Epithelial cell of proximal tubule (primary cell): ENCODE data around the gene SLC7A4. TPM values are rescaled to one million over a fixed set of nuclear protein-coding genes. Genes with fewer than 3 reads are reported as not detected.

Experiments used
- DNase-seq: peaks from one replicate; pipeline ENCODE4 v3.0.0-alpha.2; 2011; ENCODE audit warnings: low read depth
- H3K4me3 ChIP-seq: 2 replicates; pipeline ENCODE4 v1.5.1; 2011; ENCODE audit warnings: low read depth, mild to moderate bottlenecking, low read length
- total RNA-seq: library from RNA; depleted of rRNA; stranded (reverse); fragments of >200 nt; gene quantifications from 2 replicates; pipeline ENCODE4 v1.2.3, GENCODE V29; 2015
- TF ChIP-seq, protein P1 (sequence below): conservative IDR thresholded peaks from 2 replicates; pipeline ENCODE4 v1.5.1; 2012; ENCODE audit warnings: low read depth, mild to moderate bottlenecking, low read length

The SLC7A4 gene
- total RNA-seq, 1 donor from 2014 or later, result 1.8 TPM

DNA sequence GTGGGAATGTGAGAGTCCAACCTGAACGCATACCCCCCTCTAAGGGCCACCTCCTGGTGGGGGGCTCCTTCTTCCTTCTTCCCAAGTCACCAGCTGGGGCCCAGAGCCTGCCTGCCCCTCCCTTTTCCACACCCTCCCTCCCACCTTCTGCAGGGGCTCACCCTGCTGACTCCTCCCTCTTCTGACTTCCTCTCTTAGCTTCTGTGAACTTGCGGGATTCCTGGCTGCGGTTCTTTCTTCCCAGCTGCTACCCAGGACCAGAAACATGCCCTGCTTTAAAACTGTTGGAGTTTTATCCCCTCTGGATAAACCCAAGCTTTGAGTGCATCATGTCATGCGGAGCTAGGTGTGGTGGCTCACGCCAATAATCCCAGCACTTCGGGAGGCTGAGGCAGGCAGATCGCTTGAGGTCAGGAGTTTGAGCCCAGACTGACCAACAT, 23.5 kb upstream of the SLC7A4 start:
- DNase-seq, result no peak
- TF ChIP-seq, protein P1, sequence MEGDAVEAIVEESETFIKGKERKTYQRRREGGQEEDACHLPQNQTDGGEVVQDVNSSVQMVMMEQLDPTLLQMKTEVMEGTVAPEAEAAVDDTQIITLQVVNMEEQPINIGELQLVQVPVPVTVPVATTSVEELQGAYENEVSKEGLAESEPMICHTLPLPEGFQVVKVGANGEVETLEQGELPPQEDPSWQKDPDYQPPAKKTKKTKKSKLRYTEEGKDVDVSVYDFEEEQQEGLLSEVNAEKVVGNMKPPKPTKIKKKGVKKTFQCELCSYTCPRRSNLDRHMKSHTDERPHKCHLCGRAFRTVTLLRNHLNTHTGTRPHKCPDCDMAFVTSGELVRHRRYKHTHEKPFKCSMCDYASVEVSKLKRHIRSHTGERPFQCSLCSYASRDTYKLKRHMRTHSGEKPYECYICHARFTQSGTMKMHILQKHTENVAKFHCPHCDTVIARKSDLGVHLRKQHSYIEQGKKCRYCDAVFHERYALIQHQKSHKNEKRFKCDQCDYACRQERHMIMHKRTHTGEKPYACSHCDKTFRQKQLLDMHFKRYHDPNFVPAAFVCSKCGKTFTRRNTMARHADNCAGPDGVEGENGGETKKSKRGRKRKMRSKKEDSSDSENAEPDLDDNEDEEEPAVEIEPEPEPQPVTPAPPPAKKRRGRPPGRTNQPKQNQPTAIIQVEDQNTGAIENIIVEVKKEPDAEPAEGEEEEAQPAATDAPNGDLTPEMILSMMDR, result no peak
- no peak overlapping the region for H3K4me3 ChIP-seq

DNA sequence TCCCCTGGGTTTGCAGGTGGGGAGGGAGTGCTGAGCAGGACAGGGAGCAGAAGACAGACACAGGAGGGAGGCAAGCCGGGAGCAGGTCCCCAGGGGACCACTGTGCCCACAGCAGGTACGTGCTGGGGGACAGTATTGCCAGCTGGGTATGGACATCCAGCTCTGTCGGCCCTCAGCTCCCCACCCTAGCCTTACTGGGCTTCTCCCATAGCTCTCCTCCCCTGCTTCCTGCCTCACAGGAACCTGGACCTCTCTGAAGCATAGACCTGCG, 23.1 kb upstream of the SLC7A4 start:
- TF ChIP-seq, protein P1, result no peak
- no peak for DNase-seq
- H3K4me3 ChIP-seq, result no peak overlapping the region

DNA sequence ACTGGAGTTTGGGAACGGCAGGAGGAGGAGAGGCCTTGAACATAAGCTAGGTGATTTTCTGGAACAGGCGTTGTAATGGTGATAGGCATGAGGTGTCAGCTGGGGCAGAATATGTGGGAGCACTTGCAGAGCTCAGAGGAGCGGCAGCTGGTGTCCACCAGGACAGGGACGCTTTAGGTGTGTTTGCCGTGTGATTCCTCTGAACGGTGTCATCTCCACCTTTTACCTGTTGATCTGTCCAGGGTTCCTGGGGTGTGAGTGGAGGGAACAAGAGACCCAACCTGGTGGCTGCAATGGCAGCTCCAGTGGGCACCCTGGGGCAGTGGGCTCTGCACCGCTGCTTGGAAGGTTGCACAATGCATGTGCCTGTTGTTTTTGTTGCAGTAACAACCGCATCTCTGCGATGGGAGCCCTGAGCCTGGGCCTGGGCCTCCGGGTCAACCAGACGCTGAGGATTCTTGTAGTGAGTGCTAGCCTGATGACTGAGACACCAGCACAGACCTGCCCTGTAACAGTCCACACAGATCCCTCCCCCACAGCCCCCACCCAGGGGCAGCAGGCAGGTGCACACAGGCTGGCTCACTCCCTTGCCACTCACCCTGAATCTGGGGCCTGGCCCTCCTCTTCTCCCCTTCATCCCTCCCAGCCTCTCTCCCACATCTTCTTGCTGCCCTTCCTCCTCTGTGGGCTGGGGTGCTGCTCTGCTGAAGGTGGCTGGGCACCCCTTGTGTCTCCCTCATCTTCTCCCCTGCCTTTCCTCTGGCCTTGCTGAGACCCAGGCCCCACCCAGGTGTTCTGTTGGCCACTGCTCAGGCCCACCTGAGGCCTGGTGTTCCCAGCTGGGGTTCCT, 22.6 kb upstream of the SLC7A4 start:
- no peak for DNase-seq
- TF ChIP-seq, protein P1, result no peak
- H3K4me3 ChIP-seq, result no peak overlapping the region

DNA sequence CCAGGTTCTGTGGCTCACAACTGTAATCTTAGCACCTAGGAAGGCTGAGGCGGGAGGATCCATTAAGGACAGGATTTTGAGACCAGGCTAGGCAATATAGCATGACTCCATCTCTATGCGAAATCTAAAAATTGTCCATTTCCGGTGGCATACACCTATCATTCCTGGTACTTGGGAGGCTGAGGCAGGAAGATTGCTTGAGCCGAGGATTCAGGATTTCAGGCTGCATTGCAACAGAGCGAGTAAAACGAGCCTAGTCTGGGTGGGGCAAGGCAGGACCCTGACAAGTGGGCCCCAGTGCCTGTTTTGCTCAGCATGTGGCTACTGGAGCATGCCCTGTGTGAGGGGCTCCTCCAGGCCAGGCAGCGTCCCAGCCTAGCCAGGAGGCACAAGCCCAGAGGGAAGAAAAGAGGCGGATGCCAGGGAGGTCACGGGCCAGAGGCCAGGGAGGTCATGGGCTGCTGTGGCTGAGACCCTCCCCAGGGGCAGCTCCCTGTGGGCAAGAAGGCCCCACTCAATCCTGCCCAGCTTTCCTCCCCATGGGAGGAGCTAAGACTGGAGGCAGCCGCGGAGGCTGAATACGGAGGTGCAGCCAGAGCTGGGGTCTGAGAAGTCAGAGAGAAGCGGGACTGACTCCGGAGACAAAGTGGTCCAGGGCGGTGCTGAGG, 21.8 kb upstream of the SLC7A4 start:
- H3K4me3 ChIP-seq, result no peak overlapping the region
- TF ChIP-seq, protein P1, result no peak
- no peak for DNase-seq

DNA sequence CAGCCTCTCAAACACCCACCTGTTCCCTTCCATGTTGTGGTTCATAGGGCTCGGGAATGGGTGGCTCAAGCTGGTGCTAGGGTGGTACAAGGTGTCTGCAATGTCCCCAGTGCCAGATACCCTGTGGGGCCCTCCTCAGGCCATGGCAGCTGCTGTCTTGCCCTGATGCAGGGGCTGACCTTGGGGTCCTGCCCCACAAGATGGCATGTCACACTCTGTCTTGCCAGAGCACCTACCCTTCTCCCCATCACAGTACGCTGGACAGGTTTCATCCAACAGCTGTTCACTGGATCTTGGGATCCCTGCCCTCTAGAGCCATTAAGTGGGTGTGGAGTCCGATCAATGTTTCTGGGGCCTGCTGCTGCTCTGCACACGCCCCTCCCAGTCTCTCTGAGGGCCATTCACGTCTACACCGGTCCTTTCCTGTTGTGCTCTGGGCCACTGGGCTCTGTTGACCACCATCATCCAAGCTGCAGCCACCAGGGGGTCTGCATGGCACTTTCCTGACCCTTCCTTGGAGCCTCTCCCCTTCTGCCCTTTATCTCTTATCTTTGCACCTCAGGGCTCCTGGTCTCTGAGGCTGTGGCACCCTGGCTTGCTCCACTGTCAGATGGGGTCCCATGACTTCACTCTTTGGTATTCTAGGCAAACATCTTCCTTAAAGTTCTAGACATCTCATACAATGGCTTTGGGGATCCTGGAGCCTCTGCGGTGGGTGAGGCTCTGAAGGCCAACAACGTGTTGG, 20.5 kb upstream of the SLC7A4 start:
- no peak for DNase-seq
- TF ChIP-seq, protein P1, result no peak
- H3K4me3 ChIP-seq, result no peak overlapping the region

DNA sequence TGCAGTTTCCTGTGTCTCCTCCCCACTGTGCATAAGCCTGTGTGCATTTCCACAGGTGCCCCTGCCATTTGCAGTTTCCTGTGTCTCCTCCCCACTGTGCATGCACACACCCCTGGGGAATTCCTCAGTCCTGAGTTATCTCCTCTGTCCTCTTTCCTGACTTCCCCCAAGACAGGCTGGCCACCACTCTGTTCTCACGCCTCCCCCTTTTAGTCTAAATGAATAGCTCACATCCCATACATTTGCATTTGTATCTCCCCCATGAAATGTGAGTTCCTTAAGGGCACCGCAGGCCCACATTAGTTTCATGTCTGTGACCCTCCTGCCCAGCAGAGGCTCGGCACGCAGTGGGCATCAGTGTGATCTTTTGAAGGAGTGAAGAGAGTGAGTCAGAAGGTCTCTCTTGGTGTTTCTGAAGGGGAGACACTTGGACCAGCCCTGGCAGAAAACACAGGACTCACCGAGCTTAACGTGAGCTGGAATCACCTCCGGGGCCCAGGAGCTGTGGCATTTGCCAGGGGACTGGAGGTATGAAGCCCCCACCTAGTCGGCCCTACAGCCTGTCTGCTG, 19.6 kb upstream of the SLC7A4 start:
- H3K4me3 ChIP-seq, result no peak overlapping the region
- TF ChIP-seq, protein P1, result no peak
- no peak for DNase-seq
